Neutrophil (primary cell): ENCODE results near the gene CAPN1.
"Not testable (repeated sequence)": the region's sequence is repeated elsewhere in the genome, so short reads cannot be mapped to it uniquely, and the experiment has no call there.

Experiments used
- H3K27ac ChIP-seq: fragments of 200-600 bp; sonication (generic); 2 replicates; pipeline ENCODE4 v1.5.1; 2016; ENCODE audit warnings: mild to moderate bottlenecking, moderate library complexity
- H3K27me3 ChIP-seq: fragments of 200-600 bp; sonication (generic); 2 replicates; pipeline ENCODE4 v1.6.0; 2016; ENCODE audit warnings: mild to moderate bottlenecking
- H3K36me3 ChIP-seq: fragments of 200-600 bp; sonication (generic); 2 replicates; pipeline ENCODE4 v1.5.1; 2017
- H3K4me1 ChIP-seq, 2 experiments: fragments of 200-600 bp in 1 of 2; sonication (generic) in 1 of 2; 1 replicate in 1 of 2; 2 replicates in 1 of 2; pipeline versions ENCODE4 v1.5.1 to v1.6.1; 2013 to 2016; ENCODE audit warnings: low read depth in 1 of 2, low read length in 1 of 2, mild to moderate bottlenecking in 1 of 2, moderate library complexity in 1 of 2; ENCODE audit not compliant: control insufficient read depth in 1 of 2, insufficient read depth in 1 of 2
- H3K4me3 ChIP-seq, 2 experiments: fragments of 200-600 bp in 1 of 2; sonication (generic) in 1 of 2; 1 replicate in 1 of 2; 2 replicates in 1 of 2; pipeline ENCODE4 v1.5.1; 2013 to 2016; ENCODE audit warnings: low read depth in 1 of 2, low read length in 1 of 2, mild to moderate bottlenecking in 1 of 2, moderate library complexity in 1 of 2
- H3K9me3 ChIP-seq: fragments of 200-600 bp; sonication (generic); 2 replicates; pipeline ENCODE4 v1.5.1; 2016
- TF ChIP-seq, protein P1 (sequence below): fragments of 200-600 bp; sonication (generic); IDR thresholded peaks from 2 replicates; pipeline ENCODE4 v1.5.1; 2016; ENCODE audit warnings: antibody characterized with exemption

CAPN1 gene

DNA sequence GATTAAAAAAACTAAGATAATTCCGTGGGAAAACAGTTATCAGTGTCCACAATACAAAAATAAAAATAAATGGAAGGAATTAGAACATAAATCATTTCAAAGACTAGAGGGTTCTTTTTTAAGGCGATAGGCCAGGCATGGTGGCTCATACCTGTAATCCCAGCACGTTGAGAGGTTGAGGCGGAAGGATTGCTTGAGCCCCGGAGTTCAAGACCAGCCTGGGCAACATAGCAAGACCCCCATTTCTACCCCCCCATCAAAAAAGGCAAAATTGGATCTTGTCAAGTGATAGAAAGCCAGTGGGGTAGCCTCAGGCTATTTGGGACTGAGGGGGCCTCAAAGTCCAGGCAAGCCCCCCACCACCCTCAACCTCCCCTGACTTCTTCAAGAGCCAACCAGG lies 59.4 kb downstream of the CAPN1 start:
- Histone ChIP-seq H3K27ac (no peak overlapping the region), H3K4me1 (no peaks in the 10 kb centered on the region), H3K9me3 (no peaks in the 10 kb centered on the region), H3K4me3 (no peak overlapping the region), H3K27me3 (no peaks in the 10 kb centered on the region), H3K36me3 (no peaks in the 10 kb centered on the region)
- TF ChIP-seq, protein P1, sequence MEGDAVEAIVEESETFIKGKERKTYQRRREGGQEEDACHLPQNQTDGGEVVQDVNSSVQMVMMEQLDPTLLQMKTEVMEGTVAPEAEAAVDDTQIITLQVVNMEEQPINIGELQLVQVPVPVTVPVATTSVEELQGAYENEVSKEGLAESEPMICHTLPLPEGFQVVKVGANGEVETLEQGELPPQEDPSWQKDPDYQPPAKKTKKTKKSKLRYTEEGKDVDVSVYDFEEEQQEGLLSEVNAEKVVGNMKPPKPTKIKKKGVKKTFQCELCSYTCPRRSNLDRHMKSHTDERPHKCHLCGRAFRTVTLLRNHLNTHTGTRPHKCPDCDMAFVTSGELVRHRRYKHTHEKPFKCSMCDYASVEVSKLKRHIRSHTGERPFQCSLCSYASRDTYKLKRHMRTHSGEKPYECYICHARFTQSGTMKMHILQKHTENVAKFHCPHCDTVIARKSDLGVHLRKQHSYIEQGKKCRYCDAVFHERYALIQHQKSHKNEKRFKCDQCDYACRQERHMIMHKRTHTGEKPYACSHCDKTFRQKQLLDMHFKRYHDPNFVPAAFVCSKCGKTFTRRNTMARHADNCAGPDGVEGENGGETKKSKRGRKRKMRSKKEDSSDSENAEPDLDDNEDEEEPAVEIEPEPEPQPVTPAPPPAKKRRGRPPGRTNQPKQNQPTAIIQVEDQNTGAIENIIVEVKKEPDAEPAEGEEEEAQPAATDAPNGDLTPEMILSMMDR: no peak

DNA sequence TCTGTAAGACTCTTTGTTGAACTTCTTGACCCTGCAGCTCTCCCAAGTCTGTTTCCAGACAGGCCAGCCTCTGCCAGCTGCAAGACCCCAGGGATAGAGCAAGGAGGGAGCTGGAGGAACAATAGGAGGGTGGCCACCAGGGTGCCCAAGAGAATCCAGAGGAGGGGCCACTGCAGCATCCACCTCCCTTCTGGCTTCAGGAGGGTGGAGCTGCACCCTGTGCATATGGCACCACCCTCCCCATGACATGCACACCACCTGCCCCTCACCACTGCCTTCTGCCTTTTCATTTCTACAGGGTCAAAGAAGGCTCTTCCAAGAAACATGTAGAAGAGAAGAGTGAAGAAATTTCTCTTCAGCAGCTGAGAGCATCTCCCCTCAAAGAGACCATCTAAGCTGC lies 60.0 kb downstream of the CAPN1 start:
- H3K27me3 ChIP-seq: no peaks in the 10 kb centered on the region
- no peaks in the 10 kb centered on the region for H3K4me1 ChIP-seq
- H3K36me3 ChIP-seq: no peaks in the 10 kb centered on the region
- H3K27ac ChIP-seq: no peak overlapping the region
- H3K9me3 ChIP-seq: no peaks in the 10 kb centered on the region
- TF ChIP-seq, protein P1: no peak
- H3K4me3 ChIP-seq: no peak overlapping the region

DNA sequence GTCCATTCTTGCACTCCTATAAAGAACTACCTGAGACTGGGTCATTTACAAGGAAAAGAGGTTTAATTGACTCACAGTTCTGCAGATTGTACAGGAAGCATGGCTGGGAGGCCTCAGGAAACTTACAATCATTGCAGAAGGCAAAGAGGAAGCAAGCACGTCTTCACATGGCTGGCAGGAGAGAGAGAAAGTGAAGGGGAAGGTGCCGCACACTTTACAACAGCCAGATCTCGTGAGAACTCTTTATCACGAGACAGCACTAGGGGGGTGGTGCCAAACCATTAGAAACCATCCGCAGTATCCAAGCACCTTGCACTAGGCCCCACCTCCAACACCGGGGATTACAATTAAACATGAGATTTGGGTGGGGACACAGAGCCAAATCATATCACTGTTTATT lies 60.7 kb downstream of the CAPN1 start:
- Histone ChIP-seq H3K36me3 (no peaks in the 10 kb centered on the region), H3K27me3 (no peaks in the 10 kb centered on the region), H3K27ac (no peak overlapping the region), H3K4me3 (no peak overlapping the region), H3K4me1 (no peaks in the 10 kb centered on the region), H3K9me3 (no peaks in the 10 kb centered on the region)
- TF ChIP-seq, protein P1: no peak

DNA sequence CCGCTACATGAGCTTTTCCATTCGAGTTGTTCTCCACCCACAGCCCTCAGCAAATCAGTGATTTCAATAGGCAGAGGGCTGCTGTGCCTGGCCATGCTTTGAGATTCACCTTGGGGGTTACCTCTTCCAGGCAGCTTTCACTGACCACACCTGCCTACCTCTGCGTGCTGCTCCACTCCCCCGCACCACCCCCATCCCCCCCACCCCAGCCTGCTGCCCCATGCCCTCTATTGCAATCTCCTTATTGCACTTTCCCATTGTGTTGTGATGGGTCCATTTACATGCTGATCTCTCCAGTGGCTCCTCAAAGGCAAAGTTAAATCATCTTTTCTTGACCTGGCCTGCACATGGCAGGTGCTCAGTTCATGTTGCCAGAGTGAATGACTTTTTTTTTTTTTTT lies 62.1 kb downstream of the CAPN1 start:
- Histone ChIP-seq H3K4me1 (no peaks in the 10 kb centered on the region), H3K27ac (no peak overlapping the region), H3K36me3 (no peaks in the 10 kb centered on the region), H3K9me3 (no peaks in the 10 kb centered on the region), H3K27me3 (no peaks in the 10 kb centered on the region), H3K4me3 (no peak overlapping the region)
- TF ChIP-seq, protein P1: no peak

DNA sequence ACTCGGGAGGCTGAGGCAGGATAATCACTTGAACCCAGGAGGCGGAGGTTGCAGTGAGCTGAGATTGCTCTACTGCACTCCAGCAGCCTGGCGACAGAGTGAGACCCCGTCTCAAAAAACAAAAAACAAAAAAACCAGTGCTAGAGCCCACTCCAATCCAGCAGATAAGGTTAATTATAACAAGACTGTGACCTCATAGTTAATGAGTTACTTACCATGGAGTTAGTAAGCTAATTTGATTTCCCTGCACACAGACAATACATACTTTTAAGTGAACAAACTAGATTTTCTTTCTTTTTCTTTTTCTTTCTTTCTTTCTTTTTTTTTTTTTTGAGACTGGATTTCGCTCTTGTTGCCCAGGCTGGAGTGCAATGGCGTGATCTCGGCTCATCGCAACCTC lies 63.3 kb downstream of the CAPN1 start:
- not testable (repeated sequence) for H3K4me3 ChIP-seq, H3K27me3 ChIP-seq, H3K9me3 ChIP-seq, H3K27ac ChIP-seq, H3K4me1 ChIP-seq, H3K36me3 ChIP-seq

DNA sequence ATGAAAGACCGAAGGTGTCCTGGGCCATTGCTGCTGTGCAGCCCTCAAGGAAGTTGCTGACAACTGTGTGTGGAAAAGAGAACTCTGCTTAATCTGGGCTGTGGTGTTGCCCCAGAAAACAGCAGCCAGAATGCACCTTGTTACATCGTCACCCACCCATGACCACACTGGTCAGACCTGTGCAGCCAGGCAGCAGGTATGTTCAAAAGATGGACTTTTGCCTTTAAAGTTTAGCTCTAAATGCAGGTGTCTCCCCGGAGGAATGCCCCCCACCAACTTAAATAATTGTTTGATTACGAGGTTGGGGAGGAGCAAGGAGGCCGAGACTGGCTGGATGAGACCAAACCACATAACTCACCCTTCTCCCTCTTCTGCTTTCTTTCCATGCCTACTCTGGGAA lies 64.8 kb downstream of the CAPN1 start:
- H3K27me3 ChIP-seq: no peaks in the 10 kb centered on the region
- TF ChIP-seq, protein P1: no peak
- H3K36me3 ChIP-seq: no peaks in the 10 kb centered on the region
- no peaks in the 10 kb centered on the region for H3K9me3 ChIP-seq
- H3K4me3 ChIP-seq: no peak overlapping the region
- no peak overlapping the region for H3K27ac ChIP-seq
- no peaks in the 10 kb centered on the region for H3K4me1 ChIP-seq

DNA sequence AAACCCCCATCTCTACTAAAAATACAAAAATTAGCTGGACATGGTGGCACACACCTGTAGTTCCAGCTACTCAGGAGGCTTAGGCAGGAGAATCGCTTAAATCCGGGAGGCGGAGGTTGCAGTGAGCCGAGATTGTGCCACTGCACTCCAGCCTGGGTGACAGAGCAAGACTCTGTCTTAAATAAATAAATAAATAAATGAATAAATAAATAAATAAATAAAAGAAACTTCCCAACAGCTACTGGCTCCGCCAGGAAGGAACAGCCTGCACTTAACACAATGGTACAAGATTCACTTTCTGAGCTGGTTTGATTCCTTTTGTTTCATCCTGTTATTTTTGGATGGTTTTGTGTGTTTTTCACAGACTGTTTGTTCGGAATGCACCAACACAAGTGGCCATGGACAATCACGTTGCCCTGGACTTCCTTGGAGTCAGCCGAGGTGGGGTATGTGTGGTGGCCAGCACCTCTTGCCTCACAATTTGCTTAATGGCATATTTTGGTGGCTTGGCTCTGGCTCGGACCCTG lies 66.5 kb downstream of the CAPN1 start:
- not testable (repeated sequence) for H3K4me1 ChIP-seq, H3K9me3 ChIP-seq, H3K27me3 ChIP-seq

More for the DNA sequence above, 66.5 kb downstream of the CAPN1 start:
- H3K4me3 ChIP-seq, H3K27ac ChIP-seq, H3K36me3 ChIP-seq: not testable (repeated sequence)
